Measurements from ENCODE around the gene PASK.
"Not testable (repeated sequence)": the region's sequence is repeated elsewhere in the genome, so short reads cannot be mapped to it uniquely, and the experiment has no call there.

PASK gene

GRCh38 chr2:241123816-241124536 lies 25.3 kb downstream of the PASK start:
- DNase-seq, result peak; percentile 29

GRCh38 chr2:241122376-241123002 lies 26.8 kb downstream of the PASK start:
- DNase-seq, result peak; percentile 25

GRCh38 chr2:241121008-241121407 lies 28.3 kb downstream of the PASK start:
- DNase-seq, result no peak

- no peak for DNase-seq
Observed at GRCh38 chr2:241120440-241120839, 28.8 kb downstream of the PASK start.

GRCh38 chr2:241118737-241119505 lies 30.4 kb downstream of the PASK start:
- DNase-seq, result peak; percentile 30

- no peak for DNase-seq
Observed at GRCh38 chr2:241116606-241117560, 32.4 kb downstream of the PASK start.

GRCh38 chr2:241115361-241115760 lies 33.9 kb downstream of the PASK start:
- DNase-seq, result no peak

GRCh38 chr2:241114836-241115235 lies 34.4 kb downstream of the PASK start:
- DNase-seq, result no peak

GRCh38 chr2:241112592-241112991 lies 36.7 kb downstream of the PASK start:
- DNase-seq, result no peak

- no peak for DNase-seq
Observed at GRCh38 chr2:241112046-241112445, 37.2 kb downstream of the PASK start.

- DNase-seq, result no peak
Observed at GRCh38 chr2:241111440-241111805, 37.8 kb downstream of the PASK start.

- no peak for DNase-seq
Observed at GRCh38 chr2:241110607-241111439, 38.4 kb downstream of the PASK start.

- no peak for DNase-seq
Observed at GRCh38 chr2:241110089-241110606, 39.1 kb downstream of the PASK start.

- DNase-seq, result no peak
Observed at GRCh38 chr2:241109210-241110088, 39.8 kb downstream of the PASK start.

- DNase-seq, result no peak
Observed at GRCh38 chr2:241108271-241109209, 40.7 kb downstream of the PASK start.

- no peak for DNase-seq
Observed at GRCh38 chr2:241107031-241107783, 42.1 kb downstream of the PASK start.

GRCh38 chr2:241105641-241106040 lies 43.6 kb downstream of the PASK start:
- no peak for DNase-seq

GRCh38 chr2:241104611-241105010 lies 44.7 kb downstream of the PASK start:
- DNase-seq, result not testable (repeated sequence)
